Measurements from ENCODE around the gene MAP4. TPM values are rescaled to one million over a fixed set of nuclear protein-coding genes. Genes with fewer than 3 reads are reported as not detected.
"Not testable (repeated sequence)": the region's sequence is repeated elsewhere in the genome, so short reads cannot be mapped to it uniquely, and the experiment has no call there.

Gene MAP4
- total RNA-seq, 4 donors from 2014 or later: 239 to 338 (median 284) TPM

DNA sequence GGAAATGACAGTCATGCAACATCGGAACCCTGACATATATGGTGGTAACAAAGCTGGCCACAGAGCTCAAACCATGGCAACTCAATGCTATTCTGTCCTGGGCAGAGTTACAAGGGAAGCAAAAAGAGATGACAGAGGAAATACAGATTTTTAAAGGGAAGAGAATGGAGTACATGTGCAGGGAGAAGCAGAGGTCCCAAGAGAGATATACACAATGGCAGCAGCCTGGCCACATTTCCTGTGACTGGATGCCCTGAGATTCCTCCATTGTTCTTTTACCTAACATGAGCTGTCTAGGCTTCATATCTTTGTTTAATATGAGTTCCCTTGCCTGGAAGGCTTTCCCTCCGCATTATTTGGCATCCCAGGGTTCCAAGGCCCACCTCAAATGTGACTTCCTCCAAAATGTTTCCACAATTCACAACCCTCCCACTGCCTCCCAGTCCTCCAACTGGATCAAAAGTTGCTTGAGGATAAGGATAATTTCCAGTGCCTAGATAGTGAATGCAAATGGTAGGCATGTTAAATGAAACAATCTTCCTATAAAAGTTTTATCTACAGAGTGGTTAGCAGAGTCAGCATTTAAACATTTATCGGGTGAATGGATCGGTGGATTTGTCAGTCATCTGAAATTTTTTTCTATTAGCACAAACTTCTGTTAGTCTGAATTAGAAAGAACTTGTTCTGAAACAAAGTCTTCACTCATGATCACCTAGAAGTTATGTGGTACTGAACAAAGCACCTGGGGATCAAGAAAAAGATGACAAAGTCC lies 127.0 kb downstream of the MAP4 start:
- H3K4me1 ChIP-seq: peaks cover 26 to 44% (median 38%) of the 10 kb centered on the region in 4 donors
- H3K36me3 ChIP-seq: peaks cover 0 to 39% (median 21%) of the 10 kb centered on the region in 4 donors
- WGBS: 96% methylated on average over 4 of the region's 4 CpGs
- no peak for DNase-seq (ENCODE audit: extremely low spot score)
- H3K27me3 ChIP-seq: no peaks in the 10 kb centered on the region
- TF ChIP-seq EP300 (IDR thresholded peaks at IDR 0.05) (no peak), POLR2AphosphoS5 (IDR thresholded peaks at IDR 0.05) (no peak), POLR2A (IDR thresholded peaks at IDR 0.05; ENCODE audit: low read depth) (no peak)
- TF ChIP-seq, protein P1, sequence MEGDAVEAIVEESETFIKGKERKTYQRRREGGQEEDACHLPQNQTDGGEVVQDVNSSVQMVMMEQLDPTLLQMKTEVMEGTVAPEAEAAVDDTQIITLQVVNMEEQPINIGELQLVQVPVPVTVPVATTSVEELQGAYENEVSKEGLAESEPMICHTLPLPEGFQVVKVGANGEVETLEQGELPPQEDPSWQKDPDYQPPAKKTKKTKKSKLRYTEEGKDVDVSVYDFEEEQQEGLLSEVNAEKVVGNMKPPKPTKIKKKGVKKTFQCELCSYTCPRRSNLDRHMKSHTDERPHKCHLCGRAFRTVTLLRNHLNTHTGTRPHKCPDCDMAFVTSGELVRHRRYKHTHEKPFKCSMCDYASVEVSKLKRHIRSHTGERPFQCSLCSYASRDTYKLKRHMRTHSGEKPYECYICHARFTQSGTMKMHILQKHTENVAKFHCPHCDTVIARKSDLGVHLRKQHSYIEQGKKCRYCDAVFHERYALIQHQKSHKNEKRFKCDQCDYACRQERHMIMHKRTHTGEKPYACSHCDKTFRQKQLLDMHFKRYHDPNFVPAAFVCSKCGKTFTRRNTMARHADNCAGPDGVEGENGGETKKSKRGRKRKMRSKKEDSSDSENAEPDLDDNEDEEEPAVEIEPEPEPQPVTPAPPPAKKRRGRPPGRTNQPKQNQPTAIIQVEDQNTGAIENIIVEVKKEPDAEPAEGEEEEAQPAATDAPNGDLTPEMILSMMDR (IDR thresholded peaks at IDR 0.05): no peak
- H3K9me3 ChIP-seq: no peaks in the 10 kb centered on the region
- no peak overlapping the region for H3K4me3 ChIP-seq
- intact Hi-C loops (cut with DNase I): no loop called here
- H3K27ac ChIP-seq (replicated peaks in 1 of 4): peak overlapping the region in 1 of 4 donors; percentile 63

DNA sequence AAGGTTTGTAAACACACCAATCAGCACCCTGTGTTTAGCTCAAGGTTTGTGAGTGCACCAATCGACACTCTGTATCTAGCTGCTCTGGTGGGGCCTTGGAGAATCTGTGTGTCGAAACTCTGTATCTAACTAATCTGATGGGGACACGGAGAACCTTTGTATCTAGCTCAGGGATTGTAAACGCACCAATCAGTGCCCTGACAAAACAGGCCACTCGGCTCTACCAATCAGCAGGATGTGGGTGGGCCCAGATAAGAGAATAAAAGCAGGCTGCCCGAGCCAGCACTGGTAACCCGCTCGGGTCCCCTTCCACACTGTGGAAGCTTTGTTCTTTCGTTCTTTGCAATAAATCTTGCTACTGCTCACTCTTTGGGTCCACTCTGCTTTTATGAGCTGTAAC lies 128.2 kb downstream of the MAP4 start:
- H3K27ac ChIP-seq (replicated peaks in 1 of 4); H3K4me3 ChIP-seq; DNase-seq (ENCODE audit: extremely low spot score); H3K27me3 ChIP-seq; intact Hi-C loops (cut with DNase I); H3K9me3 ChIP-seq: not testable (repeated sequence)
- 98% methylated on average over 9 of the region's 9 CpGs for WGBS
- Histone ChIP-seq H3K4me1 (peaks cover 26 to 40% (median 38%) of the 10 kb centered on the region in 4 donors), H3K36me3 (peaks cover 0 to 42% (median 22%) of the 10 kb centered on the region in 4 donors)

DNA sequence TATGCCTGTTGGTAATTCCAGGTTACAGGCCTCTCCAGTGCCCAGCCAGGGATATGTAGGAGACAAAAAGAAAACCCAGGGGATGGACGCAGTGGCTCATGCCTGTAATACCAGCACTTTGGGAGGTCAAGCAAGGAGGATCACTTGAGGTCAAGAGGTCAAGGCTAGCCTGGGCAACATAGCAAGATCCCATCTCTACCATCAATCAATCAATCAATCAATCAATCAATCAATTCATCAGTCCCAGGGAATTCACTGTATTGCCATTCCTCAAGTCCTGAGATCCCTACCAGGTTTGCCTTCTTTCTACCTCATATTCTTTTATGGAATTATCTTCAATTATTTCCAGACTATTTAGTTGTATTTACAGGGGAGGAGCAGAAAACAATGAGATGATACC lies 131.0 kb downstream of the MAP4 start:
- WGBS: 100% methylated on average over 1 of the region's 1 CpG
- Histone ChIP-seq H3K27ac (replicated peaks in 1 of 4) (no peak overlapping the region), H3K9me3 (no peaks in the 10 kb centered on the region), H3K4me3 (no peak overlapping the region), H3K36me3 (peaks cover 0 to 37% (median 24%) of the 10 kb centered on the region in 4 donors), H3K4me1 (peaks cover 5 to 17% (median 14%) of the 10 kb centered on the region in 4 donors), H3K27me3 (no peaks in the 10 kb centered on the region)
- intact Hi-C loops (cut with DNase I): no loop called here
- no peak for TF ChIP-seq POLR2A (IDR thresholded peaks at IDR 0.05; ENCODE audit: low read depth)
- TF ChIP-seq POLR2AphosphoS5 (IDR thresholded peaks at IDR 0.05): no peak
- no peak for TF ChIP-seq EP300 (IDR thresholded peaks at IDR 0.05)
- TF ChIP-seq, protein P1 (IDR thresholded peaks at IDR 0.05): no peak
- DNase-seq (ENCODE audit: extremely low spot score): no peak

DNA sequence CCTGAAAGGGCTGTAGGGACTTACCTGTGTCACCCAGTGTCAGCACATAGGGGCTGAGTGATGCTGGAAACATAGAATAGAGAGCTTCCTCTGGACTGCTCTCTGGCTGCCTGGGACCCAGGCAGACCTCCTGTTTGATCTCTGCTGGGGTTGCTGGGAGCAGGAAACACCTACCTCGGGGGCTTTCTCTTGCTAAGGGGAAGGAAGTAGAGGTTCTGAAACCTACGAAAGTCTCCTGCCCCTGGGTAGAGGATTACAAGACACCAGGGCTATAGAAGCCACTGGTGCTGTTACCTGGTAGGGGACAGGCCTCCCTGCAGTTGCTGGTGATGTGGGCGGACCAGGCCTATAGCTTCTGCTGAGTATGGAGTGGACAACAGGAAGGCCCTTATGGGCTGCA lies 131.6 kb downstream of the MAP4 start:
- TF ChIP-seq POLR2A (IDR thresholded peaks at IDR 0.05; ENCODE audit: low read depth) (no peak), POLR2AphosphoS5 (IDR thresholded peaks at IDR 0.05) (no peak), EP300 (IDR thresholded peaks at IDR 0.05) (no peak)
- TF ChIP-seq, protein P1 (IDR thresholded peaks at IDR 0.05): no peak
- H3K27ac ChIP-seq (replicated peaks in 1 of 4): no peak overlapping the region
- intact Hi-C loops (cut with DNase I): no loop called here
- H3K9me3 ChIP-seq: no peaks in the 10 kb centered on the region
- no peaks in the 10 kb centered on the region for H3K27me3 ChIP-seq
- DNase-seq (ENCODE audit: extremely low spot score): no peak
- no peak overlapping the region for H3K4me3 ChIP-seq
- 87% methylated on average over 3 of the region's 3 CpGs for WGBS
- H3K4me1 ChIP-seq: peaks cover 0 to 11% (median 8%) of the 10 kb centered on the region in 4 donors
- peaks cover 0 to 37% (median 24%) of the 10 kb centered on the region in 4 donors for H3K36me3 ChIP-seq

DNA sequence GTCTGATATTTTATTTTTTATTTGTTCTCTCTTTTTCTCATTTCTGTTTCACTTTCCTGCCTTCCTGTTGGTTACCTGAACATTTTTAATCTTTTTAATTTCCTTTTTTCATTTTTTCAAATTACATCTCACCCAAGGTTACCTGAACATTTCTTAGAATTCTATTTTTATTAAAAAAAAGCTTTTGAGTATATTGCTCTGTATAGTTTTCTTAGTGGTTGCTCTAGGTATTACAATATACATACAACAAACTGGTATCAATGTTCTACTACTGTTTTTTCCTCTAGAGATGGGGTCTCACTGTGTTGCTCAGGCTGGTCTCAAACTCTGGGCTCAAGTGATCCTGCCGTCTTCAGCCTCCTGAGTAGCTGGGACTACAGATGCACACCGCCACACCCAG lies 133.9 kb downstream of the MAP4 start:
- WGBS: 100% methylated on average over 2 of the region's 2 CpGs

More for the DNA sequence above, 133.9 kb downstream of the MAP4 start:
- peaks cover 2 to 27% (median 20%) of the 10 kb centered on the region in 4 donors for H3K36me3 ChIP-seq
- H3K9me3 ChIP-seq: no peaks in the 10 kb centered on the region
- no peaks in the 10 kb centered on the region for H3K27me3 ChIP-seq
- TF ChIP-seq, protein P1 (IDR thresholded peaks at IDR 0.05): peak in 1 of 3 experiments; percentile 30
- TF ChIP-seq POLR2AphosphoS5 (IDR thresholded peaks at IDR 0.05): no peak
- H3K4me1 ChIP-seq: peaks cover 2 to 12% (median 11%) of the 10 kb centered on the region in 4 donors
- no peak for DNase-seq (ENCODE audit: extremely low spot score)
- no peak overlapping the region for H3K4me3 ChIP-seq
- intact Hi-C loops (cut with DNase I): no loop called here
- H3K27ac ChIP-seq (replicated peaks in 1 of 4): no peak overlapping the region

Data from esophagus muscularis mucosa (tissue), 4 donors.